PFSK-1 (cell line): Measurements from ENCODE around the gene NAPG.

Source experiments
- POLR2AphosphoS5 ChIP-seq: IDR thresholded peaks from 2 replicates; pipeline ENCODE4 v1.6.1; 2012; ENCODE audit warnings: low read depth, mild to moderate bottlenecking, control low read depth, low read length, moderate library complexity
- TAF1 ChIP-seq: IDR thresholded peaks from 2 replicates; pipeline ENCODE4 v1.6.1; 2012; ENCODE audit warnings: low read length, control low read depth, borderline replicate concordance; ENCODE audit not compliant: insufficient read depth

DNA sequence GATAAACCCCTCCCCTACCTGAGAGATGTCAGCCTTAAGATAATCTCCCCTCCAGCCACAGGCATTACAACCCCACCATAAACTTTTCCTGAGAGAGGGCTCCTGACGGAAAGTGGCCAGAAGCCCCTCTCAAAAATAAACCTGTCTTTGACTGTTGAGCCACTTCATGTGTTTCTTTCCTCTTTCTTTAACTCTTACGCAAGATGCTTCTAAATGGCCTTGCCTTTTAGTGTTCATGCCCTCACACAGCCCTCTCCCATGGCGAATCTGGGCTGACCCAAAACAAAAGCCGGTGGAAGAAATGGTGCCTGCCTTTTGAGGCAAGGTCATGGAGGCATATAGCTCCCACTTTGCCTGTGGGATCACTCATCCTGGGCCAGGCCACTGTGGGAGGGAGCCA lies 54.4 kb downstream of the NAPG start:
- TF ChIP-seq TAF1, result no peak
- no peak for TF ChIP-seq POLR2AphosphoS5
